HepG2 (cell line): Measurements from ENCODE around the gene CDC42EP1. TPM values are rescaled to one million over a fixed set of nuclear protein-coding genes. Genes with fewer than 3 reads are reported as not detected.
A peak's percentile ranks its signal among the peaks of the same experiment; 100 is the strongest.

Experiments
- HNRNPL ChIP-seq: fragments of 200-400 bp; formaldehyde crosslinking; IDR thresholded peaks from 2 replicates; pipeline ENCODE4 v1.6.1; 2017; ENCODE audit warnings: mild to moderate bottlenecking, low read depth, low read length
- HNRNPLL ChIP-seq: fragments of 200-400 bp; formaldehyde crosslinking; IDR thresholded peaks from 2 replicates; pipeline ENCODE4 v1.6.1; 2017; ENCODE audit warnings: mild to moderate bottlenecking, low read depth, low read length; ENCODE audit not compliant: poor library complexity, severe bottlenecking
- HOXA3 ChIP-seq: sonication (generic); formaldehyde crosslinking; IDR thresholded peaks from 2 replicates; pipeline ENCODE4 v1.5.0; 2020; ENCODE audit warnings: missing genetic modification reagents
- MZF1 ChIP-seq: sonication (generic); formaldehyde crosslinking; IDR thresholded peaks from 2 replicates; pipeline ENCODE4 v1.8.1; 2023; ENCODE audit warnings: mild to moderate bottlenecking, missing genetic modification reagents, borderline replicate concordance
- NR1H2 ChIP-seq: sonication (generic); formaldehyde crosslinking; IDR thresholded peaks from 2 replicates; pipeline ENCODE4 v1.8.1; 2022; ENCODE audit warnings: low read depth, missing genetic modification reagents, borderline replicate concordance
- SMC3 ChIP-seq: IDR thresholded peaks from 2 replicates; pipeline ENCODE4 v1.6.1; 2011; ENCODE audit warnings: low read length, improper control_type of control experiment
- ZBTB1 ChIP-seq: sonication (generic); formaldehyde crosslinking; IDR thresholded peaks from 2 replicates; pipeline ENCODE4 v1.4.0; 2020; ENCODE audit warnings: missing genetic modification reagents, borderline replicate concordance
- ZBTB21 ChIP-seq: sonication (generic); formaldehyde crosslinking; IDR thresholded peaks from 2 replicates; pipeline ENCODE4 v1.4.0; 2020; ENCODE audit warnings: missing genetic modification reagents
- ZNF275 ChIP-seq: sonication (generic); formaldehyde crosslinking; IDR thresholded peaks from 2 replicates; pipeline ENCODE4 v1.8.0; 2022; ENCODE audit warnings: missing genetic modification reagents, mild to moderate bottlenecking, inconsistent platforms, borderline replicate concordance
- ZNF318 ChIP-seq: sonication (generic); formaldehyde crosslinking; IDR thresholded peaks from 2 replicates; pipeline ENCODE4 v1.4.0; 2020; ENCODE audit warnings: mild to moderate bottlenecking, missing genetic modification reagents
- polyA plus RNA-seq, 8 experiments: library from polyadenylated mRNA; depleted of rRNA in 3 of 8; stranded (reverse) in 7 of 8; unstranded in 1 of 8; fragments of >200 nt; fragmentation: Illumina TruSeq in 4 of 8; extraction: Trizol in 4 of 8; gene quantifications; 2 replicates each; pipeline versions ENCODE4 v1.2.1 to v1.2.3, GENCODE V29; 2011 to 2016; ENCODE audit warnings: low read depth in 4 of 8, missing spikeins in 1 of 8, mixed read lengths in 1 of 8; ENCODE audit not compliant: insufficient read depth in 1 of 8
- total RNA-seq, 5 experiments: library from RNA; depleted of rRNA; stranded (reverse); fragments of >200 nt; fragmentation: Illumina TruSeq; extraction: Trizol; gene quantifications; 2 replicates each; pipeline ENCODE4 v1.2.3, GENCODE V29; 2016; ENCODE audit warnings: low read depth in 1 of 5
- TF ChIP-seq, protein P1 (sequence below): sonication (generic); formaldehyde crosslinking; IDR thresholded peaks from 2 replicates; pipeline ENCODE4 v1.4.0; 2020; ENCODE audit warnings: missing genetic modification reagents, borderline replicate concordance

Gene CDC42EP1
- total and polyA plus RNA-seq, 2 of the 13 experiments (the other 11 are each of a cell fraction or from before 2014, with no cell fraction given): 17.1 to 29.5 TPM

DNA sequence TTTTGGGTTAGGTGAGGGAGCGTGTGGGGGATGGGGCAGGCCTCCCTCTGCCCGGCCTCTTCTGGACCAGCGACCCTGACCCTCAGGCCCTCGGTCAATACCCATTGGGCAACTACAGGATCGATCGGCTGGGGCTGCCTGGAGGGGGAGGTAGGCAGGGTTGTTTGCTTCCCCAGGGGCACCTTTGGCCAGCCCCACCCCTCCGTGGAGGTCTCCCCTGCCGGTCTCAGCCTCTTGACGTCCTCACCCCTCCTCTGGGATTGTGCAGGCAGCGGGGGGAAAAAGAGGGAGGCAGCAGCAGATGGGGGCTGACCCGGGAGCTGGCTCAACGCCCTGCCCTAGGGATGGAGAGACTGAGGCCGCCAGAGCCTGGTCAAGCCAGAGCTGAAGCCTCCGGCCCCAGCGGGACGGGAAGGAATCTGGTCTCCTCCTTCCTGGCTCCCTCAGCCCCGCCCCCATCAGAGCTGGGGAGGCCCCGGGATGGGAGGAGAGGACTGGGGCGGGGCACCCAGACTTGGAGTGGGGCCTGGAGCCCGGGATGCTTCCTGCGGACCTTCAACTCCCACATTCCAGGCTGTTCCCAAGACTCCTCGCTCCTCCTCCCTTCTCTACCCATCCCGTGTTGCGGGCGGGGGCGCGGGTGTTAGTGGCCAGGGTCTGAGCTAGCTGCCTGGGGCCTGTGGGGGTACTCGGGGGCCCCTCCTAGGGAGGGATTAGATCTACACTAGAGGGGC, 14.4 kb upstream of the CDC42EP1 start (continued):
- peak; percentile 96 for TF ChIP-seq ZNF318
- TF ChIP-seq SMC3: no peak
- TF ChIP-seq ZBTB21 (CRISPR knock-in tag): no peak; the same call in 1 of the 2 replicates
- TF ChIP-seq, protein P1, sequence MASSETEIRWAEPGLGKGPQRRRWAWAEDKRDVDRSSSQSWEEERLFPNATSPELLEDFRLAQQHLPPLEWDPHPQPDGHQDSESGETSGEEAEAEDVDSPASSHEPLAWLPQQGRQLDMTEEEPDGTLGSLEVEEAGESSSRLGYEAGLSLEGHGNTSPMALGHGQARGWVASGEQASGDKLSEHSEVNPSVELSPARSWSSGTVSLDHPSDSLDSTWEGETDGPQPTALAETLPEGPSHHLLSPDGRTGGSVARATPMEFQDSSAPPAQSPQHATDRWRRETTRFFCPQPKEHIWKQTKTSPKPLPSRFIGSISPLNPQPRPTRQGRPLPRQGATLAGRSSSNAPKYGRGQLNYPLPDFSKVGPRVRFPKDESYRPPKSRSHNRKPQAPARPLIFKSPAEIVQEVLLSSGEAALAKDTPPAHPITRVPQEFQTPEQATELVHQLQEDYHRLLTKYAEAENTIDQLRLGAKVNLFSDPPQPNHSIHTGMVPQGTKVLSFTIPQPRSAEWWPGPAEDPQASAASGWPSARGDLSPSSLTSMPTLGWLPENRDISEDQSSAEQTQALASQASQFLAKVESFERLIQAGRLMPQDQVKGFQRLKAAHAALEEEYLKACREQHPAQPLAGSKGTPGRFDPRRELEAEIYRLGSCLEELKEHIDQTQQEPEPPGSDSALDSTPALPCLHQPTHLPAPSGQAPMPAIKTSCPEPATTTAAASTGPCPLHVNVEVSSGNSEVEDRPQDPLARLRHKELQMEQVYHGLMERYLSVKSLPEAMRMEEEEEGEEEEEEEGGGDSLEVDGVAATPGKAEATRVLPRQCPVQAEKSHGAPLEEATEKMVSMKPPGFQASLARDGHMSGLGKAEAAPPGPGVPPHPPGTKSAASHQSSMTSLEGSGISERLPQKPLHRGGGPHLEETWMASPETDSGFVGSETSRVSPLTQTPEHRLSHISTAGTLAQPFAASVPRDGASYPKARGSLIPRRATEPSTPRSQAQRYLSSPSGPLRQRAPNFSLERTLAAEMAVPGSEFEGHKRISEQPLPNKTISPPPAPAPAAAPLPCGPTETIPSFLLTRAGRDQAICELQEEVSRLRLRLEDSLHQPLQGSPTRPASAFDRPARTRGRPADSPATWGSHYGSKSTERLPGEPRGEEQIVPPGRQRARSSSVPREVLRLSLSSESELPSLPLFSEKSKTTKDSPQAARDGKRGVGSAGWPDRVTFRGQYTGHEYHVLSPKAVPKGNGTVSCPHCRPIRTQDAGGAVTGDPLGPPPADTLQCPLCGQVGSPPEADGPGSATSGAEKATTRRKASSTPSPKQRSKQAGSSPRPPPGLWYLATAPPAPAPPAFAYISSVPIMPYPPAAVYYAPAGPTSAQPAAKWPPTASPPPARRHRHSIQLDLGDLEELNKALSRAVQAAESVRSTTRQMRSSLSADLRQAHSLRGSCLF: no peak
- TF ChIP-seq HOXA3 (CRISPR knock-in tag): peak; percentile 88
- TF ChIP-seq HNRNPL: peak; percentile 92
- TF ChIP-seq ZBTB1: peak; percentile 26; the same call in 1 of the 2 replicates
- peak; percentile 96; the same call in 1 of the 2 replicates for TF ChIP-seq NR1H2 (CRISPR knock-in tag)
- no peak for TF ChIP-seq HNRNPLL
- TF ChIP-seq ZNF275 (CRISPR knock-in tag): peak; percentile 37; the same call in 1 of the 2 replicates
- TF ChIP-seq MZF1 (CRISPR knock-in tag): no peak; the same call in 1 of the 2 replicates
